A549 (cell line): ENCODE results near the gene RXRA. TPM values are rescaled to one million over a fixed set of nuclear protein-coding genes. Genes with fewer than 3 reads are reported as not detected.

Experiments used
- ATAC-seq, 2 experiments: fragments of 200-7000 bp in 1 of 2; fragments of >200 bp in 1 of 2; cut with Nextera tagmentation in 1 of 2; cut with Tn5 transposase in 1 of 2; 3 replicates each; pipeline versions ENCODE4 v1.8.0 to v1.9.1; 2018 to 2020; ENCODE audit warnings: mild to moderate bottlenecking in 1 of 2, moderate library complexity in 1 of 2
- CTCF ChIA-PET: fragments of 300-600 bp; sonication (Branson Sonifier 250); formaldehyde crosslinking; extraction: SDS; loops from one replicate; lab custom pipeline; 2021; ENCODE audit warnings: antibody characterized with exemption, inconsistent platforms; lab: Yijun Ruan, JAX
- POLR2A ChIA-PET: fragments of 350-600 bp; formaldehyde crosslinking; extraction: SDS; loops from one replicate; lab custom pipeline; 2021; ENCODE audit warnings: antibody characterized with exemption, inconsistent platforms; lab: Yijun Ruan, JAX
- DNase-seq, 2 experiments: peaks; one replicate each; pipeline versions ENCODE4 v3.0.0 to v3.0.0-alpha.2; 2011 to 2016; ENCODE audit warnings: low read depth in 1 of 2, low spot score in 1 of 2
- FAIRE-seq: peaks from 2 replicates; lab custom pipeline; 2011; peaks lifted over from hg19 to GRCh38; lab: Jason Lieb, UNC
- H3K27ac ChIP-seq, 2 experiments: fragments of >200 bp; sonication (Bioruptor Twin); formaldehyde crosslinking; 3 replicates each; pipeline ENCODE4 v1.5.1; 2016 to 2017
- H3K4me1 ChIP-seq: fragments of >200 bp; sonication (Bioruptor Twin); formaldehyde crosslinking; 3 replicates; pipeline ENCODE4 v1.6.1; 2016
- H3K4me2 ChIP-seq: fragments of >200 bp; sonication (Bioruptor Twin); formaldehyde crosslinking; 3 replicates; pipeline ENCODE4 v1.6.1; 2016
- H3K4me3 ChIP-seq: fragments of >200 bp; sonication (Bioruptor Twin); formaldehyde crosslinking; 3 replicates; pipeline ENCODE4 v1.5.1; 2016
- H3K9me3 ChIP-seq: fragments of >200 bp; sonication (Bioruptor Twin); formaldehyde crosslinking; 3 replicates; pipeline ENCODE4 v1.6.1; 2016
- ATOH8 ChIP-seq: fragments of 250-450 bp; sonication (Bioruptor Pico); IDR thresholded peaks from 2 replicates; pipeline ENCODE4 v1.5.0; 2020; ENCODE audit warnings: low read depth, mild to moderate bottlenecking, moderate library complexity
- CEBPB ChIP-seq, 2 experiments: fragments of >200 bp in 1 of 2; sonication (Bioruptor Twin) in 1 of 2; formaldehyde crosslinking in 1 of 2; IDR thresholded peaks; 2 replicates each; pipeline ENCODE4 v1.6.1; 2012 to 2016
- E2F6 ChIP-seq: IDR thresholded peaks from 2 replicates; pipeline ENCODE4 v1.6.1; 2012; ENCODE audit warnings: low read depth, borderline replicate concordance
- EHMT2 ChIP-seq: fragments of 200-600 bp; sonication (generic); IDR thresholded peaks from 2 replicates; pipeline ENCODE4 v1.6.1; 2016; ENCODE audit warnings: antibody characterized with exemption, low read depth, mild to moderate bottlenecking, moderate library complexity
- ESRRA ChIP-seq: fragments of 150-350 bp; IDR thresholded peaks from 2 replicates; pipeline ENCODE4 v1.6.1; 2014; ENCODE audit warnings: mild to moderate bottlenecking, low read length, borderline replicate concordance
- GATA3 ChIP-seq: IDR thresholded peaks from 2 replicates; pipeline ENCODE4 v1.6.1; 2012; ENCODE audit warnings: borderline replicate concordance
- HDAC2 ChIP-seq: fragments of 200-600 bp; sonication (generic); IDR thresholded peaks from 2 replicates; pipeline ENCODE4 v1.6.1; 2016
- HES2 ChIP-seq: fragments of >200 bp; sonication (Bioruptor Twin); formaldehyde crosslinking; IDR thresholded peaks from 2 replicates; pipeline ENCODE4 v1.6.1; 2016
- HEYL ChIP-seq: fragments of 250-450 bp; sonication (Bioruptor Pico); IDR thresholded peaks from 2 replicates; pipeline ENCODE4 v1.8.0; 2021; ENCODE audit warnings: mild to moderate bottlenecking, moderate library complexity
- HOXA7 ChIP-seq: fragments of 250-450 bp; sonication (Bioruptor Pico); IDR thresholded peaks from 2 replicates; pipeline ENCODE4 v1.5.0; 2020; ENCODE audit warnings: mild to moderate bottlenecking, moderate library complexity
- HOXB13 ChIP-seq: fragments of 250-450 bp; sonication (Bioruptor Pico); IDR thresholded peaks from 2 replicates; pipeline ENCODE4 v1.5.0; 2020; ENCODE audit warnings: low read depth, mild to moderate bottlenecking, moderate library complexity
- MAFK ChIP-seq: fragments of 450-650 bp; IDR thresholded peaks from 2 replicates; pipeline ENCODE4 v1.6.1; 2014; ENCODE audit not compliant: partially characterized antibody
- MAX ChIP-seq: IDR thresholded peaks from 2 replicates; pipeline ENCODE4 v1.6.1; 2012
- MAZ ChIP-seq: fragments of 150-350 bp; IDR thresholded peaks from 2 replicates; pipeline ENCODE4 v1.6.1; 2014; ENCODE audit warnings: antibody characterized with exemption, low read depth, low read length, borderline replicate concordance
- NPAS2 ChIP-seq: fragments of 250-450 bp; sonication (Bioruptor Pico); IDR thresholded peaks from 2 replicates; pipeline ENCODE4 v1.8.0; 2022; ENCODE audit warnings: mild to moderate bottlenecking, moderate library complexity, borderline replicate concordance
- PBX3 ChIP-seq: IDR thresholded peaks from 2 replicates; pipeline ENCODE4 v1.6.1; 2012
- PHF8 ChIP-seq: fragments of 200-600 bp; sonication (generic); IDR thresholded peaks from 2 replicates; pipeline ENCODE4 v1.6.1; 2016; ENCODE audit warnings: low read depth, mild to moderate bottlenecking, antibody characterized with exemption, moderate library complexity, borderline replicate concordance
- POLR2AphosphoS2 ChIP-seq: conservative IDR thresholded peaks from 2 replicates; pipeline ENCODE4 v1.6.1; 2012; ENCODE audit warnings: low read length, improper control_type of control experiment, inconsistent platforms
- RAD21 ChIP-seq, 2 experiments: fragments of >200 bp in 1 of 2; sonication (Bioruptor Twin) in 1 of 2; formaldehyde crosslinking in 1 of 2; IDR thresholded peaks in 1 of 2; conservative IDR thresholded peaks in 1 of 2; 2 replicates in 1 of 2; 3 replicates in 1 of 2; pipeline ENCODE4 v1.6.1; 2012 to 2018; ENCODE audit warnings: inconsistent platforms in 1 of 2
- RNF2 ChIP-seq: fragments of 200-600 bp; sonication (generic); IDR thresholded peaks from 2 replicates; pipeline ENCODE4 v1.6.1; 2016; ENCODE audit warnings: low read depth, mild to moderate bottlenecking, antibody characterized with exemption, moderate library complexity, borderline replicate concordance
- USF2 ChIP-seq: fragments of 450-650 bp; IDR thresholded peaks from 2 replicates; pipeline ENCODE4 v1.6.1; 2014; ENCODE audit warnings: antibody characterized with exemption
- ZFP36 ChIP-seq: fragments of 450-650 bp; IDR thresholded peaks from 2 replicates; pipeline ENCODE4 v1.6.1; 2014; ENCODE audit warnings: borderline replicate concordance; ENCODE audit not compliant: partially characterized antibody
- ZNF302 ChIP-seq: fragments of 250-450 bp; sonication (Bioruptor Pico); IDR thresholded peaks from 2 replicates; pipeline ENCODE4 v1.9.0; 2021; ENCODE audit warnings: inconsistent platforms, mild to moderate bottlenecking, moderate library complexity
- WGBS: methylation state at CpG from one replicate; pipeline ENCODE4 v1.1.6; 2017; ENCODE audit errors: missing lambda C conversion rate; 5-methylcytosine and 5-hydroxymethylcytosine counted together
- polyA plus RNA-seq, 4 experiments: library from polyadenylated mRNA; depleted of rRNA in 3 of 4; stranded (reverse); fragments of >200 nt; fragmentation: RNase III in 1 of 4; extraction: RNeasy Plus Mini Kit Qiagen cat#74134 plus additional on column Dnase treatment in 1 of 4; gene quantifications; 2 replicates in 3 of 4; 3 replicates in 1 of 4; pipeline ENCODE4 v1.2.3, GENCODE V29; 2011 to 2017

RXRA gene
- polyA plus RNA-seq, 2 of the 4 experiments (the other 2 are of a cell fraction): 6.6 to 23.9 TPM

GRCh38 chr9:134360897-134361296, 34.6 kb downstream of the RXRA start:
- no peak for FAIRE-seq
- CTCF ChIA-PET: interaction anchor here (1.2 kb wide), 1 partner anchor 190 kb away, joined by 3 read pairs; no protein-coding TSS in a partner anchor

GRCh38 chr9:134361426-134361825, 35.2 kb downstream of the RXRA start:
- ChIA-PET CTCF (interaction anchor here (1.2 to 2.0 kb wide), 2 partner anchors 82 to 190 kb away, joined by 3 to 5 read pairs; no protein-coding TSS in a partner anchor), POLR2A (no interaction called here)
- ATAC-seq: no peak

More at GRCh38 chr9:134360897-134361296, 34.6 kb downstream of the RXRA start:
- WGBS: no CpG with 5 or more reads among the region's 14 CpGs
- H3K4me3 ChIP-seq: no peak overlapping the region
- H3K4me1 ChIP-seq: peaks cover 35% of the 10 kb centered on the region
- no peak for TF ChIP-seq ZFP36
- H3K27ac ChIP-seq: no peak overlapping the region
- POLR2A ChIA-PET: no interaction called here
- ATAC-seq: no peak
- DNase-seq: no peak
- no peak overlapping the region for H3K4me2 ChIP-seq
- no peaks in the 10 kb centered on the region for H3K9me3 ChIP-seq

GRCh38 chr9:134361843-134362414, 35.7 kb downstream of the RXRA start:
- 92% methylated on average over 10 of the region's 15 CpGs for WGBS
- DNase-seq: no peak
- Histone ChIP-seq H3K4me1 (peaks cover 45% of the 10 kb centered on the region), H3K4me3 (no peak overlapping the region), H3K9me3 (no peaks in the 10 kb centered on the region), H3K4me2 (no peak overlapping the region), H3K27ac (no peak overlapping the region)
- POLR2A ChIA-PET: no interaction called here
- TF ChIP-seq HDAC2 (no peak), PHF8 (no peak), HES2 (no peak), RNF2 (no peak), MAFK (no peak), CEBPB (IDR thresholded peaks at IDR 0.05) (no peak), POLR2AphosphoS2 (no peak), HEYL (CRISPR knock-in tag) (no peak), HOXB13 (no peak), MAZ (no peak), GATA3 (no peak), MAX (no peak), USF2 (no peak), E2F6 (no peak), ATOH8 (CRISPR knock-in tag) (no peak), ZNF302 (CRISPR knock-in tag) (no peak), HOXA7 (CRISPR knock-in tag) (no peak), NPAS2 (CRISPR knock-in tag) (no peak), EHMT2 (no peak), ESRRA (no peak)
- no peak for ATAC-seq
- no peak for FAIRE-seq
- CTCF ChIA-PET: interaction anchor here (0.8 to 2.0 kb wide), 4 partner anchors 37 to 191 kb away, joined by 3 to 5 read pairs (median 4); no protein-coding TSS in a partner anchor

More at GRCh38 chr9:134361426-134361825, 35.2 kb downstream of the RXRA start:
- H3K9me3 ChIP-seq: no peaks in the 10 kb centered on the region
- H3K4me3 ChIP-seq: no peak overlapping the region
- no peak overlapping the region for H3K27ac ChIP-seq
- 91% methylated on average over 9 of the region's 16 CpGs for WGBS
- DNase-seq (no peak), FAIRE-seq (no peak)
- peaks cover 40% of the 10 kb centered on the region for H3K4me1 ChIP-seq
- H3K4me2 ChIP-seq: no peak overlapping the region
- TF ChIP-seq HES2 (no peak), ZFP36 (no peak), E2F6 (no peak), PBX3 (no peak), RAD21 (conservative IDR thresholded peaks at IDR 0.05 in 1 of 2, IDR thresholded peaks at IDR 0.05 in 1 of 2) (no peak), ESRRA (no peak)
